ENCODE data around the gene DCUN1D1. TPM values are rescaled to one million over a fixed set of nuclear protein-coding genes. Genes with fewer than 3 reads are reported as not detected.

Gene DCUN1D1
- total RNA-seq, 1 experiment from 2014 or later, result 71.7 TPM

DNA sequence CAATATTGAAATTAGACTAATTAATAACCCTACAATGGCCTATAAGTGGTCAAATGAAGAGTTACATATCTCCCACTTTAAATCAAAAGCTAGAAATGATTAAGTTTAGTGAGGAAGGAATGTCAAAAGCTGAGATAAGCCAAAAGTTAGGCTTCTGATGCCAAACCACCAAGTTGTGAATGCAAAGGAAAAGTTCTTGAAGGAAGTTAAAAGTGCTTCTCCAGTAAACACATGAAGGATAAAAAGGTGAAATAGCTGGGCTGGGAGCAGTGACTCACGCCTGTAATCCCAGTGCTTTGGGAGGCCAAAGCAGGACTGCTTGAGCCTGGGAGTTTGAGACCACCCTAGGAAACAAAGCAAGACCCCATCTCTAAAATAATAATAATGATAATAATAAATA, 46.9 kb upstream of the DCUN1D1 start:
- no peaks in the 10 kb centered on the region for H3K79me1 ChIP-seq (ENCODE audit: insufficient read depth, low read depth, low read length, poor library complexity, severe bottlenecking)
- H3K23me2 ChIP-seq (ENCODE audit: insufficient read length, low read depth, low read length, poor library complexity, severe bottlenecking), result no peaks in the 10 kb centered on the region
- H3K9me3 Mint-ChIP-seq, result peaks cover 0 to 3% of the 10 kb centered on the region in 2 experiments; a peak in 1 of 5 replicates
- H3K23ac ChIP-seq (ENCODE audit: insufficient read length, low read depth, low read length), result no peak overlapping the region
- no peak overlapping the region for H2BK20ac ChIP-seq (ENCODE audit: low read depth, low read length, poor library complexity, severe bottlenecking)
- no peak overlapping the region for H4K91ac ChIP-seq (ENCODE audit: insufficient read length, low read depth, low read length)
- no peak overlapping the region for H3K4ac ChIP-seq (ENCODE audit: low read depth, low read length)
- H3K4me3 Mint-ChIP-seq, result no peak overlapping the region
- no peaks in the 10 kb centered on the region for H3K9me3 ChIP-seq (ENCODE audit: control insufficient read depth, low read depth, low read length)
- H3K27me3 ChIP-seq (ENCODE audit: insufficient read depth, low read length), result no peaks in the 10 kb centered on the region
- H3K4me1 ChIP-seq (ENCODE audit: insufficient read depth, low read length), result no peaks in the 10 kb centered on the region
- TF ChIP-seq CTCF (conservative IDR thresholded peaks at IDR 0.05), result no peak
- H2AFZ ChIP-seq (ENCODE audit: low read length), result no peak overlapping the region
- no peaks in the 10 kb centered on the region for H3K27me3 Mint-ChIP-seq (ENCODE audit: low read depth)
- no peak overlapping the region for H4K5ac ChIP-seq (ENCODE audit: insufficient read length, low read depth, low read length)
- no peaks in the 10 kb centered on the region for H3K4me1 Mint-ChIP-seq
- H2AK5ac ChIP-seq (ENCODE audit: insufficient read length, low read length), result no peak overlapping the region
- H3K4me2 ChIP-seq (ENCODE audit: insufficient read depth, insufficient read length, low read length), result no peak overlapping the region
- H2BK15ac ChIP-seq (ENCODE audit: low read depth, low read length), result no peak overlapping the region
- H3K14ac ChIP-seq (ENCODE audit: insufficient read depth, low read length), result no peak overlapping the region
- H3T11ph ChIP-seq (ENCODE audit: low read length), result no peak overlapping the region
- no peak overlapping the region for H3K18ac ChIP-seq (ENCODE audit: insufficient read length, low read depth, low read length)
- DNase-seq, result no peak
- no peak overlapping the region for H2BK120ac ChIP-seq (ENCODE audit: low read depth, low read length, poor library complexity, severe bottlenecking)
- H3K79me2 ChIP-seq (ENCODE audit: insufficient read depth, low read length), result no peaks in the 10 kb centered on the region
- H3K56ac ChIP-seq (ENCODE audit: insufficient read length, low read depth, low read length), result no peak overlapping the region
- no CpG with 5 or more reads among the region's 1 CpG for WGBS (ENCODE audit: extremely low coverage, insufficient read length, low lambda C conversion rate)
- H3K27ac Mint-ChIP-seq, result no peak overlapping the region
- no peaks in the 10 kb centered on the region for H4K20me1 ChIP-seq (ENCODE audit: control insufficient read depth, insufficient read depth, insufficient read length)
- peaks cover 21 to 34% (median 31%) of the 10 kb centered on the region in 3 experiments for H3K36me3 Mint-ChIP-seq (ENCODE audit: insufficient read depth in 1 of 3, low read depth in 3 of 3)
- no peak overlapping the region for H3K27ac ChIP-seq (ENCODE audit: insufficient read length, low read depth, low read length)
- H2BK12ac ChIP-seq (ENCODE audit: insufficient read length, low read depth, low read length), result no peak overlapping the region
- no peak overlapping the region for H3K9ac ChIP-seq (ENCODE audit: extremely low read depth, insufficient read length, low read length)
- no peak overlapping the region for H2BK5ac ChIP-seq (ENCODE audit: insufficient read length, low read length)
- no peak overlapping the region for H4K8ac ChIP-seq (replicated peaks; ENCODE audit: insufficient read length, low read depth, low read length)
